GM12874 (cell line): ENCODE results near the gene TXN2.

ENCODE experiments used
- TF ChIP-seq, protein P1 (sequence below): IDR thresholded peaks from 2 replicates; pipeline ENCODE4 v1.5.1; 2011; ENCODE audit warnings: low read depth, mild to moderate bottlenecking, control low read depth, low read length, moderate library complexity; ENCODE audit not compliant: insufficient read depth

Gene TXN2

DNA sequence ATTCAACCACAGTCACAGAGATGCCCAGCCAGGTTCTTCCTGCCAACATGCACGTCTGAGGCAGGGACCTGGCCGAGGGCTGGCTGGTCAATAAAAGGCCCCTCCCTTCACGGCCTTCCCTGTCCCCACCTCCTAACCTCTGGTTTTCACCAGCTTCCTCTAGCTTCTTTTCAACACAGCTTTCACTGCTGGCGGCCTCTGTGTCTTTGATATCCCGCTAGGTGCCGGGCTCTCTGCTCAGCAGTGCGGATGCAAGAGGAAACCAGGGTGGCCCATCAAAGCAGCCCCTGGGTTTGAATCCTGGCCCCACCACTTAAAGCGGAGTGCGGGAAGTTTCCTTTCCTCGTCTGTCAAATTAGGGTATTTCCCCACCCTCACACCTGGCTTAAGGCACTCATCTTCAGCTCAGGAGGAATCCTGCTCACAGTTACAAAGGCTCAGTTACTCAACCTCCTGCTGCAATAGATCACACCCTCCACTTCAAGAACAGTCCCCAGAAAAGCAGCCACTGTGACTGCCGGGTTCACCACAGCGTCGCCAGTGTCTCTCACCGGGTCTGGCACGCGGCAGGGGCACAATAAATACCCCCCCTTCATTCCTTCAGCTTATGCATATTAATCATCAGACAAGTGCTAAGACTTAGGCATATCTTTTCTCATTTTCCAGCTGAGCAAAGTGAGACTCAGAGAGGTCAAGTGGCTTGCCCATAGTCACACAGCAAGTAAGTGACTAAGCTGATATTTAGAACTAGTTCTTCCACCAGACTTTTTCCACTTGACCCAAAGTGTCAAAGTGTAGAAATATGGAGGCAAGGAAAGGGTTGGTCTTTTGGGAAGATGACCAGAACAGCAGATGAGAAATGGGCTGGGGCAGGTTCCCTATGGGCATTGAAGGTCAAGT lies 45.7 kb downstream of the TXN2 start:
- TF ChIP-seq, protein P1, sequence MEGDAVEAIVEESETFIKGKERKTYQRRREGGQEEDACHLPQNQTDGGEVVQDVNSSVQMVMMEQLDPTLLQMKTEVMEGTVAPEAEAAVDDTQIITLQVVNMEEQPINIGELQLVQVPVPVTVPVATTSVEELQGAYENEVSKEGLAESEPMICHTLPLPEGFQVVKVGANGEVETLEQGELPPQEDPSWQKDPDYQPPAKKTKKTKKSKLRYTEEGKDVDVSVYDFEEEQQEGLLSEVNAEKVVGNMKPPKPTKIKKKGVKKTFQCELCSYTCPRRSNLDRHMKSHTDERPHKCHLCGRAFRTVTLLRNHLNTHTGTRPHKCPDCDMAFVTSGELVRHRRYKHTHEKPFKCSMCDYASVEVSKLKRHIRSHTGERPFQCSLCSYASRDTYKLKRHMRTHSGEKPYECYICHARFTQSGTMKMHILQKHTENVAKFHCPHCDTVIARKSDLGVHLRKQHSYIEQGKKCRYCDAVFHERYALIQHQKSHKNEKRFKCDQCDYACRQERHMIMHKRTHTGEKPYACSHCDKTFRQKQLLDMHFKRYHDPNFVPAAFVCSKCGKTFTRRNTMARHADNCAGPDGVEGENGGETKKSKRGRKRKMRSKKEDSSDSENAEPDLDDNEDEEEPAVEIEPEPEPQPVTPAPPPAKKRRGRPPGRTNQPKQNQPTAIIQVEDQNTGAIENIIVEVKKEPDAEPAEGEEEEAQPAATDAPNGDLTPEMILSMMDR, result no peak

DNA sequence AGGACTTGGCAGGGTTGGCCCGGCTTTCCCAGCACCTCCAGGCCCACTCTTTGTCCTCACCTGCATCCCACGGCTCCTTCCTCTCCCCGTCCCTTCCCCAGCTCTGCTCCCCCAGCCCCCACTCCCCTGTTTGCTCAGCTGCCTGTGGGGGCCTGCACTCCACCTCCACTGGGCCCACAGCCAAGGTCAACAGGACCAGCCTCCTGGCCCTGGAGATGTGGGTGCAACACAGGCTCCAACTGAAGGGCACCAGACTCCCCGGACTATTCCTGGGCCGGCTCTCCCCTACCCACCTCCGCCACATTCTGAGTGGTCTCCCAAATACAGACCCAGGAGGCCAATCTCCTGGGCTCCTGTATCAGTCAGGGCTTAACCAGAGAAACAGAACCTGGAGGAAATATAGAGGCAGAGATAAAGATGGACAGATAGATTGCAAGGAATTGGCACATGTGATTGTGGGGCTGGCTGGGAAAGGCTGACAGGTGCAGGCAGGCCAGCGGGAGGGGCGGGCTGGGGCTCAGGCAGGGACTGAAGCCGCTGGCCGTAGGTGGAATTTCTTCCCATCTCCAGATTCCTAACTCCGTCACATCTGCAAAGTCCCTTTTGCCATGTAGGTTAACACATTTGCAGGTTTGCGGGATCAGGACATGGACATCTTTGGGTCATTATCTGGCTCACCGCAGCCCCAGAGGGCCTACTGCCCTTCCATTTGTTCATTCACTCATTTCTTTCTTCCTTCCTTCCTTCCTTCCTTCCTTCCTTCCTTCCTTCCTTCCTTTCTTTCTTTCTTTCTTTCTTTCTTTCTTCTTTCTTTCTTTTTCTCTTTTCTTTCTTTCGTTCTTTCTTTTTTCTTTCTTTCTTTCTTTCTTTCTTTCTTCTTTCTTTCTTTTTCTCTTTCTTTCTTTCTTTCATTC lies 47.9 kb downstream of the TXN2 start:
- TF ChIP-seq, protein P1, result no peak

DNA sequence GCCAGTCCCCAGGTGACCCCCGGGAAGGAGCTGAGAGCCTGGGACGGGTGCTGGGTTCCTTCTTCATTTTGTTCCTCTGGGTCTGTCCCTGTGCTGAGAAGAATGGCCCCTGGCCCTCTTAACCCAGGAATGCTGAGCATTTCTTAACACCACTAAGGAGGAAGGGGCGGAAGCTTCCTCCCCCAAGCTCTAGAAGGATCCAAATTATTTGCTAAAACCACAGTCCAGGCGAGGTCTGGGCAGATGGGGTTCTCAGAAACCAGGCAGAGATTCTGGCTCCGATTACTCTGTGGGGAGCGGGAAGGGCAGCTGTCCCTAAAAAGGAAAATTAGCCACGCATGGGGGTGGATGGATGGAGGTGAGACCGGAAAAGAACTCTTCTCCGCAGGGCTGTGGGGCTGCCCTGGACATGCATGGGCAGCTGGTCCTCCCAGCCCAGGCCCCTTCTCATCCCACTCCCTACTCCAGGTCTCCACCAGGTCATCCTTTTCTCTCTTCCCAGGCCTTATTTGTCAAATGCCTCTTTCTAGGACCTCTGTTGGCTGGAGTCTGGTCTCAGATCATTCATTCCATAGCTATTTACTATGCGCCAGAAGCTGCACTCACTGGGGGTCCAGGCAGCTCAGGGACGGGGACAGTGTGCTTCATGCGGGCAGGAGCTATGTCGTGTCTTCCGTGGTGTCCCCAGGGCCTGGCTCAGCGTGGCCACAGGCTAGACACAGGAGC lies 48.7 kb downstream of the TXN2 start:
- TF ChIP-seq, protein P1, result no peak

DNA sequence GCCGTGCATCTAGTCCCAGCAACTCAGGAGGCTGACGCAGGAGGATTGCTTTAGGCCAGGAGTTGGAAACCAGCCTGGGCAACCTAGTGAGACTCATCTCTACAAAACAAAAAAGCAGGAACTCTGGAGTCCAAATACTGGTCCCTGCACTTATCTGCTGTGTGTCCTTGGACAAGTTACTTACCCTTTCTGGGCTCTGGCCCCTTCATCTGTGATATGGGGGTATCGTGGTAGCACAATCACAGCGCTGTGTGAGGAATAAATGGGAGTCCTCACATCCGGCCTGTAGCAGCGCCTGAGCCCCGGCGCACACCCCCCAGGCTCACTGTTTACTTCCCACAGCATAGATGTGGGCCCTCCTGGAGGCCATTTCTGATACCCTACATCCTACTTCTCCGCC lies 49.5 kb downstream of the TXN2 start:
- TF ChIP-seq, protein P1, result no peak

DNA sequence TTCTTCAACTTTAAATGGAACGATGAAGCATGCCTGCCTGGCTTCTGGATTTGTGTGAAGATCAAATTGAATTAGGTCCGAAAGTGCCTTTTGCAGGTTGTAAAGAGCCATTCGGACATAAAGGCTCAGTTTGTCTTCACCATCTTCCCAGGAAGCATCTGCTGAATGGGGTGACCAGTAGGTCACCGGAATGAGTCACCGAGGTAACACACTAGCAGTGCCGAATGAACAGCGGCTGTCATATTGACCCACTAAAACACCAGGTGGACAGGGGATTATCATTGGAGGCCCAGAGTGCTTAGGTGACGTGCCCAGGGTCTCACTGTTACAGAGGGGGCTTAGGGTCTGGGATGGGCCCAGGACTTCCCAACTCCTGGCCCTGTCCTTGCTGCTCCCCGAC lies 50.6 kb downstream of the TXN2 start:
- TF ChIP-seq, protein P1, result no peak

DNA sequence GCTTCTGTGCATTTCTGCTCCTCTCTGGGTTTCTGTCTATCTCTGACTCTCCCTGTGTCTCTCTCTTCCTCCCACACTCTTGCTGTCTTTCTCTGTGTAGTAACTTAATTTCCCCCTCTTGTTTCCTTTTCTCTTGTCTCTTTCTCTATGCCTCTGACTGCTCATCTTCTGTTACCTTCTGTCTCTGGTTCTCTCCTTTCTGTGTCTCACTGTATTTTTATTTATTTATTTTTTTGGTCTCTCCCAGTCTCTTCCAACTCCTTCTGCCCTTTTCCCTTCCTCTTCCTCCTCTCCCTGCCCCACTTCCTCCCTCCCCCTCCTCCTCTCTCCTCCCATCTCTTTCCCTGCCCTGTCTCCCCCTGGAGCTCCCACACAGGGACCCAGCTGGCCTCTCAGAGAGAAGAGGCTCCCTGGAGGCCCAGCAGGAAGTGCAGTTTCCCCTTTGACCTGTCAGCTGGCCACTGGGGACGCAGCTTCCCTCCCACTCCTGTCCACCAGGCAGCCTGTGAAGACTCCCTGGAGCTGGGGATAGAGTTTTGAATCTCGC lies 55.4 kb downstream of the TXN2 start:
- TF ChIP-seq, protein P1, result no peak
